ENCODE measurements around the gene PDE6D. TPM values are rescaled to one million over a fixed set of nuclear protein-coding genes. Genes with fewer than 3 reads are reported as not detected.
"Not testable (repeated sequence)": the region's sequence is repeated elsewhere in the genome, so short reads cannot be mapped to it uniquely, and the experiment has no call there.

Gene PDE6D
- total and polyA plus RNA-seq, 7 experiments from 2014 or later, result 14.3 to 55.3 (median 27.0) TPM

DNA sequence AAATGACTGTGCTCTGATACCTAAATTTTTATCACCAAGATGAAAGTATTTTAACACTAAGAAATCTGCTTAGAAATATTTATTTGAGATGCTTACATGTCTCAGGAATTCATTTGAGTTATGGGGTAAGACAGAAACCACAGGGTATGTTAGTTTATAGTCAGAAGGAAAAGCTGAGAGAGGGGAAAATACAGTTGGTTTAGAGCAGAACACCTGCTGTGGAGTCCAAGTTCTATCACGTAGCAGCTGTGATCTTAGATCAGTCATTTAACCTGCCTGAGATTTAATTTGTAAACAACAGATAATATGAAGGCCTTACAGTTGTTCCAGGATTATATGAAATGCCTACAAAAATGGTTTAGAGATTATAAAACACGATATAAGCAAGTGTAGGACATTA lies 29.0 kb downstream of the PDE6D start:
- CTCF ChIA-PET, result no interaction called here
- H3K4me1 Mint-ChIP-seq, result peaks cover 0 to 5% (median 0%) of the 10 kb centered on the region in 7 donors

DNA sequence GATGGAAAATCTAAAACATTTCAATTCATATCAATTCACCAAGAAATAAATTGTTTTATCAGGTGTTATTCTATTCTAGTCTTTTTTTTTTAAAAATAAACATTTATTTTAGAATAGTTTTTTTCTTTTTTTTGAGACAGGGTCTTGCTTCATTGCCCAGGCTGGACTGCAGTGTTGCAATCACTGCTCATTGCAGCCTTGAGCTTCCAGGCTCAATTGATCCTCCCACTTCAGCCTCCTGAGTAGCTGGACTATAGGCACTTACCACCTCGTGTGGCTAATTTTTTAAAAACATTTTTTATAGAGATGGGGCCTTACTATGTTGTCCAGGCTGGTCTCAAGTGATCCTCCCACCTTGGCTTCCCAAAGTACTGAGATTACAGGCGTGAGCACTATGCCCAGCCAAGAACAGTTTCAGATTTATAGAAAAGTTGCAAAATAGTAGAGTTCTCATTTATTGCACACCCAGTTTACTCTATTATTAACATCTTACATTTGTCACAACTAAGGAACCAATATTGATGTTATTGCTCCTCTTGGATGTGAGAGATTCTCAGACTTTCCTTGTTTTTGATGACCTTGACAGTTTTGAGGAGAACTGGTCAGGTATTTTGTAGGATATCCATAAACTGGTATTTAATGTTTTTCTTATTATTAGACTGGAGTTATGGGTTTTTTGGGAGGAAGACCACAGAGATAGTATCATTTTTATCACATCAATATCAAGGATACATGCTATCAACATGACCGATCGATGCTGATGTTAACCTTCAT lies 29.9 kb downstream of the PDE6D start:
- H3K27me3 Mint-ChIP-seq, result no peaks in the 10 kb centered on the region
- no peaks in the 10 kb centered on the region for H3K4me1 ChIP-seq (ENCODE audit: control insufficient read depth in 2 of 2, insufficient read depth in 2 of 2, low read length in 2 of 2)
- no peaks in the 10 kb centered on the region for H3K27me3 ChIP-seq (ENCODE audit: control insufficient read depth in 2 of 2, insufficient read depth in 2 of 2, low read length in 2 of 2)
- no peak overlapping the region for H3K27ac ChIP-seq (ENCODE audit: low read depth, low read length)
- ChIA-PET POLR2A (no interaction called here), CTCF (no interaction called here)
- intact Hi-C loops (cut with micrococcal nuclease), result no loop called here
- no peak overlapping the region for H3K27ac Mint-ChIP-seq
- peaks cover 0 to 5% (median 0%) of the 10 kb centered on the region in 7 donors for H3K4me1 Mint-ChIP-seq
- no peaks in the 10 kb centered on the region for H3K36me3 ChIP-seq (ENCODE audit: control insufficient read depth in 2 of 3, insufficient read depth in 3 of 3, low read length in 3 of 3)
- DNase-seq (no peak), ATAC-seq (no peak)
- H3K9me3 Mint-ChIP-seq, result no peaks in the 10 kb centered on the region
- H3K4me3 ChIP-seq (ENCODE audit: low read length), result no peak overlapping the region
- no peak overlapping the region for H3K4me3 Mint-ChIP-seq
- H3K36me3 Mint-ChIP-seq, result peaks cover 0 to 7% (median 2%) of the 10 kb centered on the region in 5 donors
- H3K9me3 ChIP-seq (ENCODE audit: control insufficient read depth in 2 of 3, low read length in 3 of 3), result no peaks in the 10 kb centered on the region

More for the DNA sequence above, 29.0 kb downstream of the PDE6D start:
- H3K4me3 Mint-ChIP-seq, result no peak overlapping the region
- no peak for ATAC-seq
- Histone ChIP-seq H3K4me1 (ENCODE audit: control insufficient read depth in 2 of 2, insufficient read depth in 2 of 2, low read length in 2 of 2) (no peaks in the 10 kb centered on the region), H3K4me3 (ENCODE audit: low read length) (no peak overlapping the region), H3K27me3 (ENCODE audit: control insufficient read depth in 2 of 2, insufficient read depth in 2 of 2, low read length in 2 of 2) (no peaks in the 10 kb centered on the region), H3K36me3 (ENCODE audit: control insufficient read depth in 2 of 3, insufficient read depth in 3 of 3, low read length in 3 of 3) (no peaks in the 10 kb centered on the region), H3K27ac (ENCODE audit: low read depth, low read length) (no peak overlapping the region), H3K9me3 (ENCODE audit: control insufficient read depth in 2 of 3, low read length in 3 of 3) (no peaks in the 10 kb centered on the region)
- no peaks in the 10 kb centered on the region for H3K9me3 Mint-ChIP-seq
- H3K27ac Mint-ChIP-seq, result no peak overlapping the region
- POLR2A ChIA-PET, result no interaction called here
- H3K36me3 Mint-ChIP-seq, result peaks cover 0 to 7% (median 2%) of the 10 kb centered on the region in 5 donors
- DNase-seq, result no peak
- no peaks in the 10 kb centered on the region for H3K27me3 Mint-ChIP-seq
- intact Hi-C loops (cut with micrococcal nuclease), result no loop called here

DNA sequence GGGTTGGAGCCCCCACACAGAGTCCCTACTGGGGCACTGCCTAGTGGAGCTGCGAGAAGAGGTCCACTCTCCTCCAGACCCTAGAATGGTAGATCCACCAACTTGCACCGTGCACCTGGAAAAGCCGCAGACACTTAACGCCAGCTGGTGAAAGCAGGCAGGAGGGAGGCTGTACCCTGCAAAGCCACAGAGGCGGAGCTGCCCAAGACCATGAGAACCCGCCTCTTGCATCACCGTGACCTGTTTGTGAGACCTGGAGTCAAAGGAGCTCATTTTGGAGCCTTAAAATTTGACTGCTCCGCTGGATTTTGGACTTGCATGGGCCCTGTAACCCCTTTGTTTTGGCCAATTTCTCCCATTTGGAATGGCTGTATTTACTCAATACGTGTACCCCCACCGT lies 32.1 kb downstream of the PDE6D start:
- H3K27ac Mint-ChIP-seq; H3K4me1 ChIP-seq (ENCODE audit: control insufficient read depth in 2 of 2, insufficient read depth in 2 of 2, low read length in 2 of 2); H3K4me1 Mint-ChIP-seq; H3K36me3 ChIP-seq (ENCODE audit: control insufficient read depth in 2 of 3, insufficient read depth in 3 of 3, low read length in 3 of 3); ATAC-seq; POLR2A ChIA-PET; intact Hi-C loops (cut with micrococcal nuclease); H3K9me3 ChIP-seq (ENCODE audit: control insufficient read depth in 2 of 3, low read length in 3 of 3); H3K4me3 ChIP-seq (ENCODE audit: low read length); H3K4me3 Mint-ChIP-seq; H3K9me3 Mint-ChIP-seq; DNase-seq; H3K27me3 Mint-ChIP-seq; H3K36me3 Mint-ChIP-seq; H3K27ac ChIP-seq (ENCODE audit: low read depth, low read length); H3K27me3 ChIP-seq (ENCODE audit: control insufficient read depth in 2 of 2, insufficient read depth in 2 of 2, low read length in 2 of 2): not testable (repeated sequence)
- CTCF ChIA-PET, result interaction anchor here (0.6 kb wide), 1 partner anchor 127 kb away, joined by 4 read pairs; no protein-coding TSS in a partner anchor

DNA sequence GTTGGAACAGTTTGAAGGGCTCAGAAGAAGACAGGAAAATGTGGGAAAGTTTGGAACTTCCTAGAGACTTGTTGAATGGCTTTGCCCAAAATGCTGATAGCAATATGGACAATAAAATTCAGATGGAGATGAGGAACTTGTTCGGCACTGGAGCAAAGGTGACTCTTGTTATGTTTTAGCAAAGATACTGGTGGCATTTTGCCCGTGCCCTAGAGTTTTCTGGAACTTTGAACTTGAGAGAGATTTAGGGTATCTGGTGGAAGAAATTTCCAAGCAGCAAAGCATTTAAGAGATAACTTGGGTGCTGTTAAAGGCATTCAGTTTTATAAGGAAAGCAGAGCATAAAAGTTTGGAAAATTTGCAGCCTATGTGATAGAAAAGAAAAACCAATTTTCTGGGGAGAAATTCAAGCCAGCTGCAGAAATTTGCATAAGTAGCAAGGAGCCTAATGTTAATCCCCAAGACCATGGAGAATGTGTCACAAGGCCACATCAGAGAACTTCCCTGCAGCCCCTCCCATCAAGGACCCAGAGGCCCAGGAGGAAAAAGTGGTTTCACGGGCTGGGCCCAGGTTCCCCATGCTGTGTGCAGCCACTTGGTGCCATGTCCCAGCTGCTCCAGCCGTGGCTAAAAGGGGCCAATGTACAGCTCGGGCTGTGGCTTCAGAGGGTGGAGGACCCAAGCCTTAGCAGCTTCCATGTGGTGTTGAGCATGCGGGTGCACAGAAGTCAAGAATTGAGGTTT lies 32.8 kb downstream of the PDE6D start:
- POLR2A ChIA-PET; H3K4me1 ChIP-seq (ENCODE audit: control insufficient read depth in 2 of 2, insufficient read depth in 2 of 2, low read length in 2 of 2); H3K4me3 Mint-ChIP-seq; H3K36me3 ChIP-seq (ENCODE audit: control insufficient read depth in 2 of 3, insufficient read depth in 3 of 3, low read length in 3 of 3); ATAC-seq; intact Hi-C loops (cut with micrococcal nuclease); H3K4me3 ChIP-seq (ENCODE audit: low read length); H3K27me3 ChIP-seq (ENCODE audit: control insufficient read depth in 2 of 2, insufficient read depth in 2 of 2, low read length in 2 of 2); H3K4me1 Mint-ChIP-seq; H3K36me3 Mint-ChIP-seq; H3K27ac ChIP-seq (ENCODE audit: low read depth, low read length); H3K27me3 Mint-ChIP-seq; H3K9me3 ChIP-seq (ENCODE audit: control insufficient read depth in 2 of 3, low read length in 3 of 3); H3K9me3 Mint-ChIP-seq; DNase-seq: not testable (repeated sequence)
- H3K27ac Mint-ChIP-seq, result peak overlapping the region in 1 of 9 donors; percentile 38
- CTCF ChIA-PET, result interaction anchor here (0.6 kb wide), 1 partner anchor 127 kb away, joined by 4 read pairs; no protein-coding TSS in a partner anchor

DNA sequence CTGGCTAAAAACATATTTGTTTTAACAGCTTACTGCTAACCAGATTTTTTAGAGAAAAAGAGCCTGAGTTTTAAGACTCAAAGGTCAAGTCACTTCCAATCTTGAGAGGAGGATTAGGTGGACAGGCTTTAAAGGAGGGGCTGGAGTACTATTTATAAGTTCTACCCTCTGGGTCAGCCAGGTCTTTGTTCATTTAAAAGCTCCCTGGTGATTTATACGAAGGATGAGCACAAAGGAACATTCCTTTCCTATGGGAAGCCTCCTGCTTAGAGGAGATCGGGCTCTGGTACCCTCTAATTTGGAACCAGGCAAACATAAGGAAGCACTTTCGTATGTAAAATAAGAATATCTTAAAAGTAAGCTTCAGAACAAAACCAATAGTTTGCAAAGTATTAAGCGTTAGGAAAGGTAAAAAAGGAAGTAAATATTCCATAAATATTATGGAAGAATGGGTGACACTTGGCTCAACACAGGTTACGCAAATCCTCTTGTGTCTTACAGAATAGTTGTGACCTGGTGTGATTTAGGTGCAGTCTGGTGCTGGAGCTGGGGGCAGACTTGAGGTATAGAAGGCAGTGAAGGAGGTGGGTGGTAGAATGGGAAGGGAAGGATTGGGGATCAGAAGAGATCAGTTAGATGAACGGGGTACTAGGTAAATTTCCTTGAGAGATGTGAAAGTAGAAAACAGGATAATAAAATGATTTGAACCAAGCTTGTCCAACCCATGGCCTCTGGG lies 35.6 kb downstream of the PDE6D start:
- H3K27me3 ChIP-seq (ENCODE audit: control insufficient read depth in 2 of 2, insufficient read depth in 2 of 2, low read length in 2 of 2), result no peaks in the 10 kb centered on the region
- POLR2A ChIA-PET, result interaction anchor here (1.5 kb wide), 1 partner anchor 16 kb away, joined by 4 read pairs; no protein-coding TSS in a partner anchor
- ATAC-seq (no peak), DNase-seq (no peak)
- no peaks in the 10 kb centered on the region for H3K9me3 ChIP-seq (ENCODE audit: control insufficient read depth in 2 of 3, low read length in 3 of 3)
- H3K27ac Mint-ChIP-seq, result peak overlapping the region in 1 of 9 donors; percentile 7
- intact Hi-C loops (cut with micrococcal nuclease), result no loop called here
- no peak overlapping the region for H3K4me3 Mint-ChIP-seq
- H3K4me1 ChIP-seq (ENCODE audit: control insufficient read depth in 2 of 2, insufficient read depth in 2 of 2, low read length in 2 of 2), result no peaks in the 10 kb centered on the region
- no peak overlapping the region for H3K4me3 ChIP-seq (ENCODE audit: low read length)
- H3K9me3 Mint-ChIP-seq, result no peaks in the 10 kb centered on the region
- peaks cover 0 to 5% (median 0%) of the 10 kb centered on the region in 7 donors for H3K4me1 Mint-ChIP-seq
- CTCF ChIA-PET, result interaction anchor here (1.2 kb wide), 1 partner anchor 31 kb away, joined by 4 read pairs; no protein-coding TSS in a partner anchor
- no peaks in the 10 kb centered on the region for H3K27me3 Mint-ChIP-seq
- H3K27ac ChIP-seq (ENCODE audit: low read depth, low read length), result no peak overlapping the region
- H3K36me3 ChIP-seq (ENCODE audit: control insufficient read depth in 2 of 3, insufficient read depth in 3 of 3, low read length in 3 of 3), result no peaks in the 10 kb centered on the region
- peaks cover 0 to 4% (median 0%) of the 10 kb centered on the region in 5 donors for H3K36me3 Mint-ChIP-seq

DNA sequence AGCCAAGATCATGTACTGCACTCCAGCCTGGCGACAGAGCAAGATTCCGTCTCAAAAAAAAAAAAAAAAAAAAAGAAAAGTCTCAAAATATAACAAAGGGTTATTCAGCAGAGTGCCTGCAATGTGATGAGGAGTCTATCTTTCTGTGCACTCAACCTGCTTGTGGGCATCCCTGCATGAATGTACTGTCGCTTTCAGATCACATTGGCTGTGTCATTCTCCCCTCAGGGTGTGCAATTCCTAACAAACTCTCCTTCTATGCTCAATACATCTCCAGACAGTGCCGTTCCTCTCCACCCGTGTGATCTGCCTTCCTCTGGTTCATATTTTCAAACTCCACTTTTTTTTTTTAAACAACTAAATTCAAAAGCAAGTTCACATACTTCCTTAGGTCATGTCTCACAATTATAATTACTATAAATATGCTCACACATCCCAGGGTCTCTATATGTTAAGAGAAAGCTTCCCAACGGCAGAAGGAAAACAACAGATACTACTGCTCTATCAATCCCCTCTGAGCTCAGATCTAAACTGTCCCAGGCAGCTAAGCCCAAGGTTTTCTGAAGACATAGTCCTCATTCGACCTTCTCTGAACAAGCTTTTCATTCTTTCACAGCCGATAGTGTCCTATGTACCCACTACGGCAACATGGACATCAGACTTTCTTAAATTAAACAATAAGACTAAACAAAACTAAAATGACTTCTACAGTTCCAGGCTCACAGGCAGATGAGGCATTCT lies 37.5 kb downstream of the PDE6D start:
- POLR2A ChIA-PET, result no interaction called here
- Histone ChIP-seq H3K27me3 (ENCODE audit: control insufficient read depth in 2 of 2, insufficient read depth in 2 of 2, low read length in 2 of 2) (no peaks in the 10 kb centered on the region), H3K4me1 (ENCODE audit: control insufficient read depth in 2 of 2, insufficient read depth in 2 of 2, low read length in 2 of 2) (no peaks in the 10 kb centered on the region), H3K36me3 (ENCODE audit: control insufficient read depth in 2 of 3, insufficient read depth in 3 of 3, low read length in 3 of 3) (peaks cover 0 to 4% (median 0%) of the 10 kb centered on the region in 3 experiments), H3K9me3 (ENCODE audit: control insufficient read depth in 2 of 3, low read length in 3 of 3) (no peaks in the 10 kb centered on the region), H3K27ac (ENCODE audit: low read depth, low read length) (no peak overlapping the region), H3K4me3 (ENCODE audit: low read length) (no peak overlapping the region)
- Mint-ChIP-seq H3K9me3 (no peaks in the 10 kb centered on the region), H3K27me3 (no peaks in the 10 kb centered on the region), H3K36me3 (peaks cover 0 to 13% (median 6%) of the 10 kb centered on the region in 5 donors), H3K4me1 (peaks cover 0 to 2% (median 0%) of the 10 kb centered on the region in 7 donors), H3K27ac (no peak overlapping the region), H3K4me3 (no peak overlapping the region)
- CTCF ChIA-PET, result no interaction called here
- no peak for ATAC-seq
- no peak for DNase-seq
- intact Hi-C loops (cut with micrococcal nuclease), result no loop called here
